KMS-11 (cell line): ENCODE data around the gene SDK1.
"Not testable (repeated sequence)": the region's sequence is repeated elsewhere in the genome, so short reads cannot be mapped to it uniquely, and the experiment has no call there.

Source experiments
- H2AFZ ChIP-seq: fragments of 200-600 bp; sonication (generic); 2 replicates; pipeline ENCODE4 v1.6.1; 2016; ENCODE audit warnings: antibody characterized with exemption, mixed run types, low read depth
- H3K27ac ChIP-seq: fragments of 200-600 bp; sonication (generic); 2 replicates; pipeline ENCODE4 v1.6.1; 2016; ENCODE audit warnings: mild to moderate bottlenecking, mixed run types
- H3K27me3 ChIP-seq: fragments of 200-600 bp; sonication (generic); 2 replicates; pipeline ENCODE4 v1.6.1; 2017; ENCODE audit warnings: mild to moderate bottlenecking, low read depth, mixed run types, moderate library complexity; ENCODE audit not compliant: insufficient read depth
- H3K36me3 ChIP-seq: fragments of 200-600 bp; sonication (generic); 2 replicates; pipeline ENCODE4 v1.6.1; 2017; ENCODE audit warnings: mild to moderate bottlenecking, mixed run types; ENCODE audit not compliant: insufficient read depth
- H3K4me1 ChIP-seq: fragments of 200-600 bp; sonication (generic); 2 replicates; pipeline ENCODE4 v1.6.1; 2016; ENCODE audit warnings: mild to moderate bottlenecking, low read depth, mixed run types; ENCODE audit not compliant: poor library complexity, severe bottlenecking
- H3K4me2 ChIP-seq: fragments of 200-600 bp; sonication (generic); 2 replicates; pipeline ENCODE4 v1.7.0; 2016; ENCODE audit warnings: mild to moderate bottlenecking, mixed run types
- H3K4me3 ChIP-seq: fragments of 200-600 bp; sonication (generic); IDR thresholded peaks from 2 replicates; pipeline ENCODE4 v1.6.1; 2017; ENCODE audit warnings: low read depth, low read length, mixed read lengths; ENCODE audit not compliant: insufficient read depth
- H3K79me2 ChIP-seq: fragments of 200-600 bp; sonication (generic); 2 replicates; pipeline ENCODE4 v1.6.1; 2016; ENCODE audit warnings: low read depth, mixed run types; ENCODE audit not compliant: insufficient read depth
- H3K9ac ChIP-seq: fragments of 200-600 bp; sonication (generic); 2 replicates; pipeline ENCODE4 v1.6.1; 2016; ENCODE audit warnings: mild to moderate bottlenecking, mixed run types
- H4K20me1 ChIP-seq: fragments of 200-600 bp; sonication (generic); 2 replicates; pipeline ENCODE4 v1.6.1; 2016; ENCODE audit warnings: mild to moderate bottlenecking, mixed run types; ENCODE audit not compliant: insufficient read depth
- TF ChIP-seq, protein P1 (sequence below): fragments of 200-600 bp; sonication (generic); conservative IDR thresholded peaks from 2 replicates; pipeline ENCODE4 v1.6.1; 2017; ENCODE audit warnings: low read depth, mild to moderate bottlenecking, antibody characterized with exemption, low read length, moderate library complexity, mixed read lengths

Gene SDK1

DNA sequence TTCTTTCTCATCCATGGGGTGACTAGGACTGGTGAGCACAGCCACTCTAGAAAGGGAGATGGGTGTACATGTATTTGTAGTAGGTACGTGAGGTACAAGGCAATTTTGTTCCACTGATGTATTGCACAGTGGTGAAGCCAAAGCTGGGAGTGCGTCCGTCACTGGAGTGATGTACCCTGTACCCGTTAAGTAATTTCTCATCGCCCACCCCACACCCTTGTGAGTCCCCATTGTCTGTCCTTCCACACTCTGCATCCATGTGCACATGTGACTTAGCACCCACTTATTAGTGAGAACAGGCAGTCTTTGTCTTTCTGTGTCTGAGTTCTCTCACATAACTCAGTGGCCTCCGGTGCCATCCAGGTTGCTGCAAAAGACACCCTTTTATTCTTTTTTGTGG lies 658.3 kb downstream of the SDK1 start:
- H4K20me1 ChIP-seq, result no peaks in the 10 kb centered on the region
- H3K4me1 ChIP-seq, result no peaks in the 10 kb centered on the region
- no peak overlapping the region for H2AFZ ChIP-seq
- no peak overlapping the region for H3K27ac ChIP-seq
- no peak overlapping the region for H3K4me3 ChIP-seq
- H3K79me2 ChIP-seq, result no peaks in the 10 kb centered on the region
- H3K27me3 ChIP-seq, result no peaks in the 10 kb centered on the region
- H3K4me2 ChIP-seq, result no peak overlapping the region
- TF ChIP-seq, protein P1, sequence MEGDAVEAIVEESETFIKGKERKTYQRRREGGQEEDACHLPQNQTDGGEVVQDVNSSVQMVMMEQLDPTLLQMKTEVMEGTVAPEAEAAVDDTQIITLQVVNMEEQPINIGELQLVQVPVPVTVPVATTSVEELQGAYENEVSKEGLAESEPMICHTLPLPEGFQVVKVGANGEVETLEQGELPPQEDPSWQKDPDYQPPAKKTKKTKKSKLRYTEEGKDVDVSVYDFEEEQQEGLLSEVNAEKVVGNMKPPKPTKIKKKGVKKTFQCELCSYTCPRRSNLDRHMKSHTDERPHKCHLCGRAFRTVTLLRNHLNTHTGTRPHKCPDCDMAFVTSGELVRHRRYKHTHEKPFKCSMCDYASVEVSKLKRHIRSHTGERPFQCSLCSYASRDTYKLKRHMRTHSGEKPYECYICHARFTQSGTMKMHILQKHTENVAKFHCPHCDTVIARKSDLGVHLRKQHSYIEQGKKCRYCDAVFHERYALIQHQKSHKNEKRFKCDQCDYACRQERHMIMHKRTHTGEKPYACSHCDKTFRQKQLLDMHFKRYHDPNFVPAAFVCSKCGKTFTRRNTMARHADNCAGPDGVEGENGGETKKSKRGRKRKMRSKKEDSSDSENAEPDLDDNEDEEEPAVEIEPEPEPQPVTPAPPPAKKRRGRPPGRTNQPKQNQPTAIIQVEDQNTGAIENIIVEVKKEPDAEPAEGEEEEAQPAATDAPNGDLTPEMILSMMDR, result no peak
- H3K36me3 ChIP-seq, result no peaks in the 10 kb centered on the region
- H3K9ac ChIP-seq, result no peak overlapping the region

DNA sequence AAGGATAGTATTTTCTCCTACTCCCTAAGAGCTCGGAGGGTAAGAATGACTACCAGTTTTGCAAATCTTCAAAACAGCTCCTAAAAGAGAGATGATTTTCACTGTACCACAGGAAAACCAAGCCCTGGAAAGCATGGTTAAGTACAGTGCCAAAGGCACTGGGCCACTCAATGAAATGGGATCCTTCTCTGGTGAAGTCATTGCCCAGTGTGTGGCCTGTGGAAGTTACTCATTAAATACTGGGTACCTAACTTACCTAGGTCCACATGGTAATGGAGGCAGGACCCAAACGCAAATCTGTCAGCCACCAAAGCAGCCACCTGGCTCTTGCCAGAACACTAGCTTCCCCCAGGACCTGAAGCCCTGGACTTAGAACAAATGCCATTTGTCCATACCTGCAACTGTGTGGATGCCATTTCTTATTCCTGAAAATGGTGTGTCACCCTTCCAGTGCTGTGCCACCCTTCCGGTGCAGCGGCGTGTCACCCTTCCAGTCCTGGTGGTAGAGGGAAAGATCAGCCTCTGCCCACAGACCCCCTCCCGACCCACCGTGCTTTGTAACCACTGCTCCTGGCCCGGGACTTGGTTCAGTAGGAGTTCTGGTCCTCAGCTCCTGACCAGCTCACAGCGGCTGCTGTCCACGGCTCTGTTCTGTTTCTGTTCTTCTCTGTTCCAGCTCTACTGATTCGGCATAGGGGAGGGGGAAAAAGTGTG lies 659.2 kb downstream of the SDK1 start:
- H3K9ac ChIP-seq, result no peak overlapping the region
- H3K27ac ChIP-seq, result no peak overlapping the region
- H3K27me3 ChIP-seq, result no peaks in the 10 kb centered on the region
- H3K36me3 ChIP-seq, result no peaks in the 10 kb centered on the region
- no peak overlapping the region for H3K4me2 ChIP-seq
- no peaks in the 10 kb centered on the region for H3K79me2 ChIP-seq
- no peak overlapping the region for H3K4me3 ChIP-seq
- no peak overlapping the region for H2AFZ ChIP-seq
- TF ChIP-seq, protein P1, result no peak
- H4K20me1 ChIP-seq, result no peaks in the 10 kb centered on the region
- H3K4me1 ChIP-seq, result no peaks in the 10 kb centered on the region

DNA sequence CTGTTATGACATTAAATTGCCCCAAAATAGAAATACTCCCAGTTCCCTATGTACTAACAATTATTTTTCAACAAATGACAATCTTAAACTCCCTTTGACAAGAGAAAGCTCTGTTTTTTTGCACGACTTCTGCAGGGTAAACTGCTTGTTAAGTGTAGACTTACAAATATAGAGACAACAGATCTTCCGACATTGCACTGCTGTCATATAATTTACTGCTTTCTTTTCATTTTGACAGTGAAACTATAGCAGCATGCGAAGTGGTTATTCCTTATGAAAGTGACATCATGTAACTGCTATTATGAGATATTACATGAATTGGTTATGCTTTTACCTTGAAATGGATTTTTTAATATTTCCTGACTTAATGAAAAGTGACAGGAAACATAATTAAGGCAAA lies 659.9 kb downstream of the SDK1 start:
- Histone ChIP-seq H3K27me3 (no peaks in the 10 kb centered on the region), H3K4me2 (no peak overlapping the region), H4K20me1 (no peaks in the 10 kb centered on the region), H3K4me3 (no peak overlapping the region), H3K79me2 (no peaks in the 10 kb centered on the region), H3K9ac (no peak overlapping the region), H3K4me1 (no peaks in the 10 kb centered on the region), H3K36me3 (no peaks in the 10 kb centered on the region), H3K27ac (no peak overlapping the region), H2AFZ (no peak overlapping the region)
- TF ChIP-seq, protein P1, result no peak

DNA sequence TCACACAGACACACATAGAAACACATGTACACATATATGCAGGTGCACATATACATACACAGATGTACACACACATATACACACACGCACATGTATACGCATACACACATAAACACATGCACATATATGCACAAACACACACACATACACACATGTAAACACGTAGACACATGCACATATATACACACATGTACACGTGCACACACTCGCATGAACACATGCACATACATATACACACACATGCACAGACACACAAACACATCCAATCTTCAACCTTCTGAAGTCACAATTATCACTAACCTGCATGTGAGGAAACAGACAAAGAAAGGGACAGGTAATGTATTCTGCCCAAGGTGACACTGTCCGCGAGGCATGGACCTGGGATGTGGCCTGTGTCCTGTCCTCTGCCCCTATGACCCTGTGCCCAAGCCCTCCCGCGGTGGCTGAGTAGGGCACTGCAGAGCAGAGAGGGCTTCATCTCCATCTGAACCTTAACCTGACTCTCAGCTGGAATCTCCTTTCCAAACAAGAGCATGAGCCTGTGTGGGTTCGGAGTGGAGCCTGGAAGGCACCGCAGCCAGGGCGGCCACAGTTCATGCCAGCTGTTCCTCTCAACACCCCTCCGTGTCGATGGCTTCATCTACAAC lies 660.9 kb downstream of the SDK1 start:
- Histone ChIP-seq H3K79me2 (no peaks in the 10 kb centered on the region), H3K36me3 (no peaks in the 10 kb centered on the region), H4K20me1 (no peaks in the 10 kb centered on the region), H3K4me2 (no peak overlapping the region), H3K9ac (no peak overlapping the region), H3K4me1 (no peaks in the 10 kb centered on the region), H3K27ac (no peak overlapping the region), H3K4me3 (no peak overlapping the region), H3K27me3 (no peaks in the 10 kb centered on the region), H2AFZ (no peak overlapping the region)
- TF ChIP-seq, protein P1, result no peak

GRCh38 chr7:3963768-3964167 lies 662.7 kb downstream of the SDK1 start:
- not testable (repeated sequence) for H3K27me3 ChIP-seq, H4K20me1 ChIP-seq, H3K36me3 ChIP-seq, H3K27ac ChIP-seq, H3K4me1 ChIP-seq, H3K4me2 ChIP-seq, H3K79me2 ChIP-seq, H3K4me3 ChIP-seq, H2AFZ ChIP-seq, H3K9ac ChIP-seq
